IPS-NIHi11 (cell line): ENCODE measurements around the gene EIF4G3.

ENCODE experiments used
- DNase-seq: peaks from one replicate; pipeline ENCODE4 v3.0.0; 2012; ENCODE audit warnings: mixed read lengths, low spot score

The EIF4G3 gene

GRCh38 chr1:20988943-20989342 is 187.8 kb downstream of the EIF4G3 start:
- no peak for DNase-seq

DNA sequence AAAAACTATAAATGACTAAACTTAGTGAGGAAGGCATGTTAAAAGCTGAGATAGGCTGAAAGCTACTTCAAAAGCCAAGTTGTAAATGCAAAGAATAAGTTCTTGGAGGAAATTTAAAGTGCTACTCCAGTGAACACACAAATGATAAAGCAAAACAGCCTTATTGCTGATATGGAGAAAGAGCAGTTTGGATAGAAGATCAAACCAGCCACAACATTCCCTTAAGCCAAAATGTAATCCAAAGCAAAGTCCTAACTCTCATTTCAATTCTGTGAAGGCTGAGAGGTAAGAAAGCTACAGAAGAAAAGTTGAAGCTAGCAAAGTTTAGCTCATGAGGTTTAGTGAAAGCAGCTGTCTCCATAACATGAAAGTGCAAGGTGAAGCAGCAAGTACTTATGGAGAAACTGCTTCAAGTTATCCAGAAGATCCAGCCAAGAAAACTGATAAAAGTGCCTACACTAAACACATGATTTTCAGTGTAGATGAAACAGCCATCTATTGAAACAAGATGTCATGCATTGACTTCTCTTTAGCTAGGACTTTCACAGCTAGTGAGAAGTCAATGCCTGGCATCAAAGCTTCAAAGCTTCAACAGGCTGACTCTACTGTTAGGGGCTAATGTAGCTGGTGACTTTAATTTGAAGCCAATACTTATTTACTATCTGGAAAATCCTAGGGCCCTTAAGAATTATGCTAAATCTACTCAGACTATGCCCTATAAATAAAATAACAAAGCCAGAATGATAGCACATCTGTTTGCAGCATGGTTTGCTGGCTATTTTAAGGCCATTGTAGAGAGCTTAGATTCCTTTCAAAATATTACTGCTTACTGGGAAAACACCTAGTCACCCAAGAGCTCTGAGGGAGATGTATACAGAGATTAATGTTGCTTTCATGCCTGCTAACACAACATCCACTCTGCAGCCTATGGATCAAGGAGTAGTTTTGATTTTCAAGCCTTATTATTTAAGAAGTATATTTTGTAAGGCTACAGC is 188.6 kb downstream of the EIF4G3 start:
- DNase-seq: no peak

GRCh38 chr1:20983297-20983889 is 193.3 kb downstream of the EIF4G3 start:
- DNase-seq: no peak

DNA sequence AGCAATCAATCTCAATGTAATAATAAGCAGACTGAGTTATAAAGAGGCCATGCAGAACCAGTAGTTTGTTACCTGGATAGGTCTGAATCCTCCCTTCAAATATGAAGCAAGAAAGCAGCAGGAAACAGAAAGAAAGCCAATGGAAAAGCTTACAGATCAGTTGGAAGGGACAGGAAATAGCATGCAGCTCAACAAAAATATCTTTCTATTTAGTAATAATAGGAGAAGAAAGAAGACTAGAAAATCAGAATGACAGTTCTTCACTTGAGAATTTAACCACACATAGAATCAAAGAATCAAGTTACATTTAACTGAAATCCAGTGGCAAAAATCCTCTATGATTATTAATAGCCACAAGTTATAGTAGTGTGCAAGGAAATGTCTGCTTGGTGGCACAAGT is 194.4 kb downstream of the EIF4G3 start:
- no peak for DNase-seq

GRCh38 chr1:20981915-20982314 is 194.8 kb downstream of the EIF4G3 start:
- DNase-seq: no peak

DNA sequence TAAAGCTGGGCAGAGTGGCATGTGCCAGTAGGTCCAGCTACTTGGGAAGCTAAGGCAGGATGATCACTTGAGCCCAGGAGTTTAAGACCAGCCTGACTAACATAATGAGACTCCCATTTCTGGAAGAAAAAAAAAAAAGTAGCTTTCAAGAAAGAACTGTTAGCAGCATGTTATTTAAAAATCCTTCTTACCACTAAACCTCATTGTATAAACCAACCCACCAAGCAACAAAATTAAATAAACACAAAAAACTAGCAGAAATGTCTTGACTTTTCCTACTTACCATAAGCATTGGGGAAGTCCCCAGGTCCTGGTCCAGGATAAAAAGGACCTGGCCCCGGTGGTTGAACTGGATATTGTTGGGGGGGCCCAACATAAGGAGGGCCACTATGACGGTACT is 196.6 kb downstream of the EIF4G3 start:
- no peak for DNase-seq

DNA sequence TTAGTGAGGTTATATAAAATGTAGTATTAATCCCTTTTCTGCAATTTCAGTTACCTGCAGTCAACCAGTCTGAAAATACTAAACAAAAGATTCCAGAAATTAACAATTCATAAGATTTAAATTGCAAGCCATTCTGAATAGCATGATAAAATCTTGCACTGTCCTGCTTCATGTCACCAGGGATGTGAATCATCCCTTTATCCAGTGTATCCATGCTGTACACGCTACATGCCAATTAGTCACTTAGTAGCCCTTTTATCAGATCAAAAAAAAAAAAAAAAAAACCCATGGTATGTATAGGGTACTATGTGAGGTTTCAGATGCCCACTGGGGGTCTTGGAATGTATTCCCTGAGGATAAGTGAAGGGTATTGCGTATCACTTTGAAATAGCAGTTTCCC is 198.3 kb downstream of the EIF4G3 start:
- no peak for DNase-seq

GRCh38 chr1:20975668-20976067 is 201.0 kb downstream of the EIF4G3 start:
- no peak for DNase-seq

GRCh38 chr1:20974951-20975350 is 201.7 kb downstream of the EIF4G3 start:
- DNase-seq: no peak

GRCh38 chr1:20974069-20974468 is 202.6 kb downstream of the EIF4G3 start:
- DNase-seq: no peak

DNA sequence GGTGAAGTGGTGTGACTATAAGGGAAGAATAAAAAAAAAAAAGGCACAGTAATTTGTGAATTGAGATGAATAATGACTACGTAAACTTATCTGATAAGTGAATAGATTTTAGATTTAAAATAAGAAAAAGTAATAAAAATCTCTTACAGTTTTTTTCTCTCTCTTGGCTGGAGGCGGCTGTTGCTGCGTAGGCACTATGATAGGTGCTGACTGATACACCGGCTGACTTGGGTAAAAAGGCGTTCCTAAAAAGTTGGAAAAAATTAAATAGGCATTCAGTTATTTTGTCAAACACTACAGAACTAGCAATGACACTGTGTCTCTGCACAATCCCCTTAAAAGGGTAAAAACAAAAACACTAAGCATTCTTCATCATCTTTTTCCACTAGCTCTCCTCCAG is 203.8 kb downstream of the EIF4G3 start:
- DNase-seq: no peak

DNA sequence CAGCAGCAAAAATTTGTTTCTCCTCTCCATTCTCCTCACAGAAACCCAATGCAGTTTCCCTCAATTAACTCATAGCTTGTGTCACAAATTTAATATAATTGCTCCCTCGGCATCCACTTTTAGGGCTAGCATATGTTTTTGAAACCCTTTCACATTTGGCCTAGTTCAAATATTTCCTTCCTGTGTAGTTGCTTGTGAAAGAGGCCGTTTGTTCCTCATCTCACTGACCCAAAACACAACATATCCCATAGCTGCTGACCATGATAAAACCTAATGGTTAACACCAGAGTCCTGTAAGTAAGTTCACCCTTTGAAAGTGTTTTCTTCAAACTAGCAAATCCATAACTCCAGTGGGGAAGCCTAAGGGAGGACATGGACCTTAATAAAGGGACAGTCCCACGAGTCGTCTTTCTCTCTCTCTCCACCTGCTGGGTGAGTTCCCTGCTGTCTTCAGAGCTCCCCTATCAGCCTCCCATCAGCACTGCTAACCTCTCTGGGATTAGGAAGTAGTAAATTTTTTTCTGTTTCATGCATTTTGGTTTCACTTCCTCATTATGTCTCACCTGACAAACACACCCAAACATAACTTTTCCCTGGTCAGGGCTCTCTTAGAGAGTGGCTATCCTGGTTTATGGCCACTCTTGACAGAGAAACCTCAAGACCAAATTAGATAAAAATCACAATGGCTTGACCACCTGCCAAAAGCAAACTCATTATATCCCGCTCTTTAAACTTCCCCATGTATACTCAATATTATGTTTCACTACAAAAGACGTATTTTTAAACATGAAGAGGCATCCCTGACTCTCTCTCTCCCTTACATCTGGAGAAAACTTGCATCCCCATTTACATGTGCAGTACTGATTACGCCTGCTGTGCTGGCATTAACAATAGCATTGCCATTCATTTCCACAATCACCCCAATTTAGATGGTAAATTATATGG is 211.9 kb downstream of the EIF4G3 start:
- no peak for DNase-seq

- DNase-seq: no peak
These were observed 214.0 kb downstream of the EIF4G3 start for GRCh38 chr1:20962576-20963258.

GRCh38 chr1:20958430-20958829 is 218.3 kb downstream of the EIF4G3 start:
- no peak for DNase-seq

DNA sequence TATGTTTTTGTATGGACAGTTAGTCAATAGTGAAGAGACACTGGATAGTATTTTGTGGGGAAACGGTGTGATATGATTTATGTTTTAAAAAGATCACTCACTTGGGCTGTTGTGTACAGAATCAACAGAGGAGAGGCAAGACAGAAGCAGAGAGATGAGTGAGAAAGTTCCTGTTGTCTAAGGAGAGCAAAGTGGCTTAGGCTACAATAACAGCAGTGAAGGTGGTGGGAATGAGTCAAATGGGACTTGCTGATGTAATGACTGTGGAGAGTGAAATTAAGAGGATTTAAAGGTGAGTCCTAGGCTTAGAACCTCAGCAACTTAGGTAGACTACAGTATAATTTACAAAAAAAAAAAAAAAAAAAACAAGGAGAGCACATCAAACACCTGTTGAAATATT is 220.4 kb downstream of the EIF4G3 start:
- no peak for DNase-seq

DNA sequence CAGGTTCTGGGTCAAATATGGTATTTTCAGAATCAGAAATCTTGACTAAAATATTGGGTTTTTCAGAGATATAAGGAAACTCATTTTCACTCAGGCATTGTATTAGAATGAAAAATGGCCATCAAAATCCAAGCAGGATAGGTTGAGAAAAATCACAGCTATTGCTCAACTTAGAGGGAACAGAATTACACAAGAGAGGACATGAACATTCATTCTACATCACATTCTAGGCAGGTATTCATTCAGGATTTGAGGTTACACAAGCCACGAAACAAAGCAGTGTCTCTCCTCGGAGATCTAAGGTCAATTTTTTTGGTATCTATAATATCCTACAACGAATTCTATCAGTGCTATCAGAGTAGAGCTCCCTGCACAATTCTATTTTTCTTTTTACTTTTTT is 226.0 kb downstream of the EIF4G3 start:
- no peak for DNase-seq

DNA sequence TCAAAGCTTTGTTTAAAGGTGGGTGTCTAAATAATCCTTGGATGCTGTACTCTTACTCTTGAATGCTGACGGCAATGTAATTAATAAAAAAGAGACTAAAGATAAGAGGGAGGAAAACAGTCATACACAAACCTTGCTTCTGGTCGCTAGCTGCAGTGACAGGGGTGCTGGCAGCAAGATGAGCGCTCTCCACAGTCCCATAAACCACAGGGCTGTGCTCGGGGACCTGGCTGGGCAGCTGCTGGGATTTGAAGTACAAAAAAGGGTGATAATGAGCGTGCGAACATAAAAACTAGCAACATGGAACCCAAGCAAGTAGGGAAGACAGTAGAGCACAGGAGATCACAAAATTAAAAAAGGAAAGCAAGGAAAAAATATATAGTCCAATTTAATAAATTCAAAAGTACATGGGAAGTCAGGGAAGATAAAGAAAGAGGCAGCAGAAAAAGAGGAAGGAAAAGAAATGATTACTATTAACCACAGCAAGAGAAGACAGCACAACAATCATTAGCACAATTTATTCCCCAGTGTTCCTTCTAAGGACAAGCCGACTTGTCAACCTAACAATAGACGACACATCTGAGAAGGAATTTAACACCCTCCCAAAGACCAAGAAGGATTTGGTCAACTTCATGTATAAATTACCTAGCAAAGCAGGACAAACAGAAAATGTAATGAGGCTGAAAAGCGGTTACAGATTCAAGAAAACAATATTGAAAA is 226.7 kb downstream of the EIF4G3 start:
- DNase-seq: no peak

- no peak for DNase-seq
These were observed 228.6 kb downstream of the EIF4G3 start for GRCh38 chr1:20948101-20948500.

DNA sequence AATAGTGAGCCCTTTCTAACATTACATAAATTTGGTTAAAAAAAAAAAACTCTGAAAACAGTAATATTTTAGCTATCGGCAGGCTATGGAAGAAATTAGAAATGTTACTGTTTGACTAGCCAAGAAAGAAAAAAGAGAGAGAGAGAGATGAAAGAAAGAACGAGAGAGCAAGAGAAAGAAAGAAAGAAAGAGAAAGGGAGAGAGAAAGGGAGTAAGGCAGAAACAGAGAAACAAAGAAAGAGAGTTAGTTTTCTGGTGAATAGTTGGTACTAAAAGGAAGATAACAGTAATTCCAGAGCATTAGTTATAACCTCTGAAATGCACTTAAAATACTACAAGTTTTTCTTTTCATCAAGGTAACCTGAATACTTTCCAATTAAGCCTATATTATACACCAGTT is 229.3 kb downstream of the EIF4G3 start:
- DNase-seq: no peak

GRCh38 chr1:20936621-20937020 is 240.1 kb downstream of the EIF4G3 start:
- no peak for DNase-seq

GRCh38 chr1:20936216-20936615 is 240.5 kb downstream of the EIF4G3 start:
- no peak for DNase-seq
